GM12873 (cell line): ENCODE measurements around the gene BLOC1S4.
A peak's percentile ranks its signal among the peaks of the same experiment; 100 is the strongest.

Source experiments
- CTCF ChIP-seq: IDR thresholded peaks from 2 replicates; pipeline ENCODE4 v1.5.1; 2012; ENCODE audit warnings: low read depth, mild to moderate bottlenecking, moderate library complexity, low read length, control low read depth; ENCODE audit not compliant: insufficient read depth; ENCODE audit errors: missing control alignments

The BLOC1S4 gene

GRCh38 chr4:6676722-6677558, 39.0 kb upstream of the BLOC1S4 start:
- no peak for TF ChIP-seq CTCF

GRCh38 chr4:6680372-6681034, 35.5 kb upstream of the BLOC1S4 start:
- peak; percentile 52 for TF ChIP-seq CTCF

GRCh38 chr4:6681191-6681590, 34.8 kb upstream of the BLOC1S4 start:
- no peak for TF ChIP-seq CTCF

GRCh38 chr4:6682862-6683590, 32.9 kb upstream of the BLOC1S4 start:
- TF ChIP-seq CTCF: no peak

GRCh38 chr4:6684656-6685055, 31.3 kb upstream of the BLOC1S4 start:
- TF ChIP-seq CTCF: no peak

- TF ChIP-seq CTCF: no peak
Observed at GRCh38 chr4:6686104-6686787, 29.7 kb upstream of the BLOC1S4 start.
